HG03442 (cell line): ENCODE measurements around the gene RTEL1.

ENCODE experiments used
- ATAC-seq: cut with Tn5 transposase; IDR thresholded peaks from one replicate; pipeline ENCODE4 v1.9.1; 2021; ENCODE audit warnings: mild to moderate bottlenecking, moderate library complexity; ENCODE audit not compliant: unreplicated experiment

RTEL1 gene

DNA sequence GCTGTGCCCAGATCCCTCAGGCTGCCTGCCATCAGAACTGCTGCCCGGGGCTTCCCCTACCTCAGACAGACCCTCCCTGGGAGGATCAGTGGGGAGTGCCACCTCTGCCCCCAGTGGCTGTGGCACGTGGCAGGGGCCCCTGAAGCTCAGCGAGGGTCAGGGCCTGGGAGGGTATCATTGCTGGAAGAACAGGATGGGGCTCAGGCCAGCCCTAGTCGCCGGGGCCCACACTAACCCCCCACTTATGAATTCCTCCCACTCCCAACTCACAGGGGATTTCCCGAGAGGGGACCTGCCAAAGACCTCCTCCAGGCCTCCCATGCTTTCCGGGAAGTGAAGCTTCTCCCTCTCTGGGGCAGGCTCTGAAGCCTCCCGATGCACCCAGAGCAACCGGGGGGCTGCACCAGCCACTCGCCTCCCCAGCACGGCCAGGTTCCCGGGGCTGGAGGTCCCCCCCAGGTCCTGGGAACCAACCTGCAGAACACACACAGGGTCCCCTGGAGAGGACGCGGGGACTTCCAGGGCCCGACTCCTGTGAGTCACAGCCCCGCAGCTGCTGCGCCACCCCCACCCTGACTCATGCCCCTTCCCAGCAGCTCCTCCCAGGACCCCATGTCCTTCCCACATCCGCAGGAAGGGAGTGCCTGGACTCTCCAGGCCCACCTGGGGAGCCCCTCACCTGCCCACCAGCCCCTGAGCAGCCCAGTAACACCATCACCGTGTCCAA is 40.8 kb downstream of the RTEL1 start:
- no peak for ATAC-seq

DNA sequence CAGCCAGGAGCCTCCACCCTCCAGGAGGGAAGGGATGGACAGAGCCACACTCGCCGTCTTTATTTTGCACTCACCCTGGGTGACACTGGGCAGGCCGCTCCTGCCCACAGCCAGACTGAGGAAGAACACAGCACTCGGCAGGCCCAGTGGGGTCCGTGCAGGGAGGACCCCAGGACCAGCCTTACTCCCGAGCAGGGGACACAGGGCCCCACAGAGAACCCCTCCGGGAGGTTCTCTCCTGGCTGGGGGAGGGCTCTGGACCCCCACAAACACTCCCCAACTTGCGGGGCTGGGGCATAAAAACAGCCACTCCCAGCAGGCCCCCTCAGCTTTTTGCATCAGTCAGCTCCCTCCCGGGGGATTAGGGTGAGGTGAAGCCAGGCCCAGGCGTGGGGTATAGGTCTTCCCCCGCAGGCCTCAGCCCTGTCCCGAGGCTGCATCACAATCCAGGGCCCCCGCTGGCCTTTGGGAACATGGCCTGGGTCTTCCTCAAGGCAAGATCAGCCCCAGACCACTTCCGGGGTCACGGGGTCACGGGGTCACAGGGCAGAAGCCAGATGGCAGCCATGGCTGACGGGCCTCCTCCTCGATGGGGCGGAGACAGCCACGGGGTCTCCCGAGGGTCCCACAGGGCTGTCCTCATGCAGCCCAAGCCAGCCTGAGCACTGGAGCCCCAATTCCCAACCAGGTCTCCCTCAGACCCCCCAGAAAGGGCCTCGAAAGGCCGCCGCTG is 41.5 kb downstream of the RTEL1 start:
- no peak for ATAC-seq

DNA sequence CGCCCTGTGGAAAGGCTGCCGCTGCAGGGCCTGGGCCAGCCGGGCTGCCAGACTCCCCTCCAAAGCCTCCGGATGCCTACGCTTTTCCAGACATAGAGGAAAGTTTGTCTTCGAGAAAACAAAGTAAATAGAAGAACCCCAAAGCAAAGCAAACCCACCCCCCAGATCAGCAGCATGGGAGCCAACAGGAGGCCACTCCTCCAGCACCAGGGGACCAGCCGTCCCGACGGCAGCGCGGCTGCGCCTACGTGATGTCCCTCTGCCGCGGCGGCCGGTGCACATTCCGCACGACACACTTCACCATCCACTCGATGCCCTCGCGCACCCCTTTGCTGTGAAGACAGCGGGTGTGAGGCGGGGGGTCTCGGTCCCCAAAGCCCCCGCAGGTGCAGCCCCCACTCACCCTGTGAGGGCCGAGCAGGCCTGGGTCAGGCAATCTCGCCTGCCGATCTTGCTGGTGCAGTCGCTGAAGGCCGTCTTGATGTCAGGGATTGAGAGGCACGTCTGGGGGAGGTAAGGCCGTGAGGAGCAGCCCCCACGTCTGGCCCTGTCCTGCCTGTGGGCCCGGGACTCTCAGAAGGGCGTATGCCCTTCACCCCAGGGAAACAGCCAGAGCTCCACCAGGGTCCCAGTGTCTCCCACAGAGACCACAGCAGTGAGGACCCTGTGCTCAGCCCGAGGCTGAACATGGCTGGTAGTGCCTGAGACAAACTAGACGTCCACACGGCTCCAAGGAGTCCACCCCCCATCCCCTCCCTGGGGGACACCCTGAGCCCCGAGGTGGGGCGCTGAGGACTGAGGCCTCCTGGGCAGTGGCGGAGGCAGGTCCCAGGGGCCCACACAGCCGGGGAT is 42.3 kb downstream of the RTEL1 start:
- ATAC-seq: no peak

DNA sequence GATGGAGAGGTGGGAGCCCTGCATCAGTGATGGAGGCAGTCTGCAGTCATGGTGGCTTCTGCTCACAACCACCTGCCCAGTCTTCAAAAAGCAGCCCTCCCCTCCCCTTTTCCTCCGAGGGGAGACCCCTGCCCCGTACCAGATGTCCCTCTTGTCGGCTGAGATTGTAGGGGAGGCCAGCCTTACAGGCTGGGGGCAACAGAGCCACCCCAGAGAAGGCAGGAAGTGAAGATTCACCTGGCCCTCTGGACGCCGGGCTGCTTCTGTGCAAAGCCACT is 42.9 kb downstream of the RTEL1 start:
- ATAC-seq: no peak

DNA sequence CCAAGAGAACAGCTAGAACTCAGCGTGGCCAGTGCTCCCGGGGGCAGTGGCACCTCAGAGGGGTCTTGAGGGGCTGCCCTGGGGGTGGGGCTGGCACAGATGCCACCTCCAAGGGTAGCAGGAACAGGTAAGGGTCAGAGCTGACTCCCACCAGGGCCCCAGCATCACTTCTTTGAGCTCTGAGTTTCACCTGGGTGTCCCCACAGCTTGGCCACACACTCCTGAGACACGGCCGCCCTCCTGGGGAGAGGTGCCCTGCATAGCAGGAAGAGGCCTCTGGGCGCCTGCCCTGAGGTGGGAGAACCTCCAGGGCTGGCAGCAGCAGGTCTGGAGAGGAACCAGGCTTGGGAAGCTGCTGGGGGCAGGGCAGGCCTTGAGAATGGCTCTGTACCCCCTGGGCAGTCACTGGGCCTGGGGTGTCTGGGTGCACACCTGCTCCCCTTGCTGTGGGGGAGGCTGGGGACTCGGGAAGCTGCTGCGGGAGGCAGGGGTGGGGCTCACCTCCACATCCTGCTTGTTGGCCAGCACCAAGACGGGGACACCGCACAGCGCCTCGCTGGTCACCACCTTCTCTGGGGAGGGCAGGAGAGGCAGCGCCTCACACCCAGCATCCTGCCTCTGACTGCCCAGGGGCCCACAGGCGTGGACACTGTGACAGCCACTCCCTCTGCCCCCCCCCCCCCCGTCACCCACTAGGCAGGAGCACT is 43.4 kb downstream of the RTEL1 start:
- ATAC-seq: no peak

DNA sequence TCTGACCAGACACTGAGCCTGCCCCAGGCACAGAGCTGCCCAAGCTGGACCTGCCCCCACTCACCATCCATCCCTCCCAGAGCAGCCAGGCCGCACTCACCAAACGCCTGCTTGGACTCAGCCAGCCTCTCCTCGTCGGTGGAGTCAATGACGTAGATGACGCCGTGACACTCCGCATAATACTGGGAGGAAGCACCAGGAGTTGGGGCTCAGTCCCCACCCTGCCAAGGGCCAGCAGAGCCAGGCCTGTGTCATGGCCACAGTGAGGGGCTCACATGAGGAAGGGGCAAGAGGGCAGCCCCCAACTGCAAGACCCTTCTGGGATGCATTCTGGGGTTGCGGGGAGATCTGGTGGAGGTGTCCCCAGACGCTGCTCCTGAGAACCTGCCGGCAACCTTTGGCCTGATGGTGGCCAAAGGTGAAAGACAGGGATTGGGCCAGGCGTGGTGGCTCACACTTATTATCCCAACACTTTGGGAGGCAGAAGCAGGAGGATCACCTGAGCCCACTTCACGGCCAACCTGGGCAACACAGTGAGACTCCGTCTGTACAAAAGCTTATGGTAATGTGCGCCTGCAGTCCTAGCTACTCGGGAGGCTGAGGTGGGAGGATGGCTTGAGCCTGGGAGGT is 44.0 kb downstream of the RTEL1 start:
- ATAC-seq: no peak

DNA sequence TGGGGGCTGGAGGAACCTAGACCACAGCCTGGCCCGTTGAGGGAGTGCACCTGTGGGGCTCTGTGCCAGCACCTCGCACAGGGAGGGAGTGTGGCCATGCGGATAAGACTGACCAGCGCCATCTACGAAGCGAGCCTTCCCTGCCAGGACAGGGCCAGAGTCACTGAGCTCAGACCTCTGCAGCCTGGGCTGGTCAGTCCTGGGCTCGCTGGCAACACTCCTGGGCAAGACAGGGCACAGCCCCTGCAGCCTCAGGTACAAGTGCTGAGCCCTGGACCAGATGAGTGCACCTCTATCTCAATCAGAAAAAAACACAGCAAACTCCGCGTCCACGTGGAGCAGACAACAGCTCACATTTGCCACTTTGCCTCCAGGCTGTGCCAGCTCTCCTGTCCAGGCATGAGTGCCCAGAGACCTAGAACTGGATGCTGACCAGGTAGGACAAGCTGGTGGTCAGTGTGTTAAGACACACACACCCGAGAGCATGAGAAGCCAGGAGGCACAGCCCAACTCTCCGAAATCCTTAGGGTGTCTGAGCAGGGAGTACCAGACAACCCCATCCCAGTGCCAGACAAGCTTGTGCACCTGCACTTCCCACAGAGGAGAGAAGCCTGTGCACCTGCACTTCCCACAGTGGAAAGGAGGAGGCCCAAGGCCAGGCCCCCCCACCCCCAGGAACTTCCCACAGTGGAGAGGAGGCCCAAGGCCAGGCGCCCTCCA is 44.8 kb downstream of the RTEL1 start:
- no peak for ATAC-seq

DNA sequence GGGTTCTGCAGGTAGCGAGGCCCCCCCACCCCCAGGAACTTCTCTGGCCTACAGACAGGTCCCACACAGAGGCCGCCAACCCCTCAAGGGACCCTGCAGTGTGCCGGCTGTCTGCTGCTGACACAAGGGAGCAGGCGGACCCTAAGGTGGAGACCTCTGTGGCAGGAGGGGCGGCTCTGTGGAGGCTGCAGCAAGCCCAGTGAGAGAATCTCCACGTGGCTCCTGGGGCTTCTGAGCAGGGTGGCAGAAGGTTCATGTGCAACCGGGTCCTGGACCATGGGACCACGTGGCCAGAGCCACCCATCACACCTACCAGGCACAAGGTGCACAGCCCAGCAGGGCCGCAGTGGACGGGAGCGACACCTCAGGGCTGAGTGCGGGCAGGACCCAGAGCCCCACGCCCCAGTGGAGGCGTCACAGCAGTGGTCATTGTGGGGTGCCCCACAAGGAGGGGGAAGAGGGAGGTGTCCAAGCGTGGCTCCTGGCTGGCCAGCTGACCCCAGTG is 45.4 kb downstream of the RTEL1 start:
- no peak for ATAC-seq

DNA sequence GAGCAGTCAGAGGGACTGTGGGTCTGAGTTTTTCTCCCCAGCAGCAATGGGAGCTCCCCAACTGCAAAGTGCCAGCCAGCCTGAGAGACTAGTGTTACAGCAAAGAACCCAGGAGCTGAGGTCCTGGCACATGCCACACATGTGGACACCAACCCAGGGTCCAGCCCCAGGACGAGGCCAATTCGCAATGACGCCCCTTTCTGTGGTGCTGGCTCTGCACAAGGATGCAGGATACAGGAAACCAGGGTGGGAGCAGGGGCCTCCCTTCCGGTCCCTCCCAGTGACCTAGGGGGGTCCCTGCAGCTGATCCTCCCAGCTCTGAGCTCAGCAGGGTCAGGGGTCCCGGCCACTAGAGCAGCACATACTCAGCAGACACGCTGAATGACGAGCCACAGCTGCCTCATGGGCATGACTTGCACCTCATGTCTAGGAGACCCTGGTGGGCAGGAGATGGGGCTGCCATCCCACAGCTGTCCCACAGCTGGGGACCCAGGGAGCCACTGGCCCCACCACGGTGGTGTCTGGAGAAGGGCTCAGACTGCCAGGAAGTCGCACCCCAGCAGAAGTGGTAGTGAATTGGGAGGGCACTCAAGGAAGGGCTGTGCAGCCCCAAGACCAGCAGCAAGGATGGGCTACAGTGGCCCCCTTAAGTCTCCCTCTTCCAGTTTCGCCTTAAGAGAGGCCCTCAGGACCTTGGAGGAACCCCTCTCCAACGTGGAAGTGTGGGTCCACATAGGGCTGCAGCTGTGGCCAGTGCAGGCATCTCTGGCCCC is 46.0 kb downstream of the RTEL1 start:
- ATAC-seq: no peak

DNA sequence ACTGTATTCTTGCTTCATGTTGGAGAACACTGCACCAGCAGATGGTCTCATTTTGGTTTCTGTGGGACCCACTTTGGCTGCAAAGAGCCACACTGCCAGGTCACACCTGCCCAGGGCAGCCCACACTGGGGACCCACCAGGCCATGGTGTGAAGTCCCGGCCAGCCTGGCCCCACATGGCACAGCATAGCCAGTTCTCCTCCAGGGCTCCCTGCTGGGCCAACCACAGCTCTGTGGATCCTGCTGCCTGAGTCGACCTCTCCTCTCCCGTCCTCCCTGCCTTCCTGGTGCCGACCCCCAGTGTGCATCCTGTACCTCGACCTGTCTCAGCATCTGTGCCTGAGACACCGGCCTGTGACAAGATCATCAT is 46.6 kb downstream of the RTEL1 start:
- no peak for ATAC-seq

DNA sequence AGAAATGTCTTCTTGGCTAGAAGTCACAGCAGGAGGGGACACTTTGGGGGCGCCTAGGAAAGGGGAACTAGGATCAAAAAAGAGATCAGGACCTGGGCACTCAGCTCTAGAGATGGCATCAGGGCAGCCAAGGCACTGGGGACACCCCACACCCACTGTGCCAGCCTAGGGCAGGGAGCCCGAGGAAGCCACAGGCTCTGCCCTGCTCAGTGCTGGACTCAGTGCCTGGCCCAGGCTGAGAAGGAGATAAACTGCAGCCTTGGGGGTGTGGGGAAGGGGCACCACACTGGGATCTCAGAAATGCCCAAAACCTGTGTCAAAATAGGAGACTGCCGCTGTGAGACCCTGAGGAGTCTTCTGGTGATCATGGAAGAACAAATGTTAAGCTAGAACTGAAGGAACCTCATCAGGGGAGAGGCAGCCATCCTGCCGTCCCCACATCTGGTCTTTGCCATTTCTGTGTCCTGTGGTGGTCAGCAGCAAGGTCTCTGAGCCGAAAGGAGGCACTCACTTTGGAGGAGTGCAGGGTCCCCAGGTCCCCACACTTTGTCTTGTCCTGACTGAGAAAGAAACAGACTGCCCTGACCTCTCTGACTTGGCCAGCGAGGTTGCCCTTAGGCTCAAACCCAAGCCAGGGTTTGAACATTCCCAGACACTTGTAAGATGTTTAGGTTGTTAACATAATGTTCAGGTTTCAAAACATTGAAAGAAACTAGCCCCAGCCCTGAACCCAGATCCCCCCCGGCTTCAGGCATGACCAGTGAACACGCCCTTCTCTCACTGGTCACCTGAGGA is 47.3 kb downstream of the RTEL1 start:
- ATAC-seq: no peak

DNA sequence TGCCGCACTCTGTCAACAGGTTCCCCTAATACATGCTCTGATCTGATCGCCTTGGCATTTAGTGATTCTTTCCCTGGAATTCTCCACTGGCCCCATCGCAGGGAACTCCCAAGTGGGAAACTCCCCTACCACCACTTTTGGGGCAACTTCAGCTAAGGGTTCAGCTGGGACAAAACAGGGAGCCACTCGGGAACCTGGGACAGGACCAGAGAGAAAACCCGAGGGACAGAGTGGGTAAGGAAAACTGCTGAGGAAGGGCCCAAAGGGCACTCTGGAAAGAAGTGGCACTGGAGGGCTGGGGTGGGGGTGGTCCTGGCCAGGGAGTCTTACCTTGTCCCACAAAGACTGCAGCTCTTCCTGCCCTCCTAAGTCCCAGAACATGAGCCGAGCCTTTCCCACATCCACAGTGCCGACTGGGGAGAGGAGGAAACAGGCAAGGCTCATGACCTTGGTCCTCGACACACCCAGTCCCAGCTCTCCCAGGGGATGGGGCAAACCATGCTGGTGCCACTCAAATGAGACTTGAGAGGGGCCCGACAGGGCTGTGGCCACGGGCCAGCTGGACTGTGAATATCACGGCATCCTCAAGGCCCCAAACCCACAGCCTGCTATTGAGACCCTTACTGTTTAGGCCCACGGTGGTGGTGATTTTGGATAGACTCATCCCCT is 48.0 kb downstream of the RTEL1 start:
- ATAC-seq: no peak

DNA sequence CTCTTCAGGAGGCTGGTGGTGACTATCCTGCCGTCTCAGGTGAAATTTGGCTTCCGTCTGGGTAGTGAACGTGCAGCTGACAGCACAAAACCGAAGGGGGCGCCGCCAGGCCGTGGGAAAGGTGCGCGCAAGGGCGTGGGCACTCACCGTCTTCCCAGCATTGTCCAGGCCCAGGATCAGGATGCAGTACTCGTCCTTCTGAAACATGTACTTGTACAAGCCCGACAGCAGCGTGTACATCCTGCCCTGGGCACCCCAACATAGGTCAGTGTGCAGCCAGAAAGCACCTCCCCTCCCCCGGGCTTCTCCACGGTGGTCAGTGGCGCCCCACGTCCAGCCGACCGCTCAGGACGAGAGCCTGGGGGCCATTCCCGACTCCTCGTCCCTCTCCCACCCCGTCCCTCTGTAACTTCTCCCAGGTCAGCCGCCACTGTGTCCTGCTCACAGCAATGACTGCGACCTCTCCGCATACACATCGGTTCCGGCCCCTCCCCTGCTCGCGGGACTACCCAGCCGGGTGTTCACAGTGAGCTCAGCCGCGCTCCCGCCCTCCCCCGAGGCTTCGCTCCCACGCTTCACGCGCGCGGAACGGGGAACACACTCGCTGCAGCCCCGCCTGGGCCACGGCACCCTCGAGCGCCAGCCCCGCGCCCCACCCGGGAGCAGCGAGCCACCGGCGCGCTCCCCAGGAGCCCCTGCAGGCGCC is 48.9 kb downstream of the RTEL1 start:
- ATAC-seq: peak; percentile 21

DNA sequence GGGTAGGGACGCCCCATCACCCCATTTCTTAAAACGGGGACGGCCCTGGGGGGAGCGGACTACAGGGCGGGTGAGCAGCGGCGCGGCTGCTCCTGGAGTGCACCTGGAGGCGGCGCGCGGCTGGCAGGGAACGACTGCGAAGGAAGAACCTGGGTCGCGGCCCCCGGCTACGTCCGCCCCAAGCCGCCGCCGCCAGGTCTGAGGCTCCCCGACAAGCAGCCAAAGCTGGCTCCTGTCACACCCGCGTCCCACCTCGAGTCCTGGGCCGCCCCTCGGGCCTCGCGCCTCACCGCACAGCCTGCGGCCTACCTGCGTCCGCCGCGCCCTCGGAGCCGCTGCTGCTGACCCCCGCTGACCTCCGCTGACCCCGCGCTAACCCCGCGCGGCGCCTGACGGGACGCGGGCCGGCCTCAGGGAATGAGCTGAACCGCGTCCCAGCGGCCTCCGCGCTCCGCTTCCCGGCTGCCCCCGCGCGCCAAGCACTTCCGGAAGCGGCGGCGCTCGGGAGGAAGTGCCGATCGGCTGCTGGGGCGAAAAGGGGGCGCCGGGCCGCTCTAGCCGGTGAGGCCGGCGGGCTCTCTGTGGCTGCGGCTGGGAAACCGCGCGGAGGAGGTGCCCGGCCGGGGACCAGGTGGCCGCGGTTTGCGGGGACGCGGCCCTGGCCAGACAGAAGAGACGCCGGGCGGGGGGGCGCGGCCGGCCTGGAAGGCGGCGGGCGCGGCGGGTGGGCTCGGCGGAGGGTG is 49.6 kb downstream of the RTEL1 start, which contains the start of the genes ARFRP1 and ZGPAT:
Gene ARFRP1, minus strand, starts transcription at position 419 of the 743 bp plus-strand sequence. CDS start 885 bp downstream, outside the sequence.
Gene ZGPAT, plus strand, starts transcription at position 482 of the 743 bp plus-strand sequence. CDS start 542 bp downstream, outside the sequence.
- ATAC-seq: peak; percentile 64

DNA sequence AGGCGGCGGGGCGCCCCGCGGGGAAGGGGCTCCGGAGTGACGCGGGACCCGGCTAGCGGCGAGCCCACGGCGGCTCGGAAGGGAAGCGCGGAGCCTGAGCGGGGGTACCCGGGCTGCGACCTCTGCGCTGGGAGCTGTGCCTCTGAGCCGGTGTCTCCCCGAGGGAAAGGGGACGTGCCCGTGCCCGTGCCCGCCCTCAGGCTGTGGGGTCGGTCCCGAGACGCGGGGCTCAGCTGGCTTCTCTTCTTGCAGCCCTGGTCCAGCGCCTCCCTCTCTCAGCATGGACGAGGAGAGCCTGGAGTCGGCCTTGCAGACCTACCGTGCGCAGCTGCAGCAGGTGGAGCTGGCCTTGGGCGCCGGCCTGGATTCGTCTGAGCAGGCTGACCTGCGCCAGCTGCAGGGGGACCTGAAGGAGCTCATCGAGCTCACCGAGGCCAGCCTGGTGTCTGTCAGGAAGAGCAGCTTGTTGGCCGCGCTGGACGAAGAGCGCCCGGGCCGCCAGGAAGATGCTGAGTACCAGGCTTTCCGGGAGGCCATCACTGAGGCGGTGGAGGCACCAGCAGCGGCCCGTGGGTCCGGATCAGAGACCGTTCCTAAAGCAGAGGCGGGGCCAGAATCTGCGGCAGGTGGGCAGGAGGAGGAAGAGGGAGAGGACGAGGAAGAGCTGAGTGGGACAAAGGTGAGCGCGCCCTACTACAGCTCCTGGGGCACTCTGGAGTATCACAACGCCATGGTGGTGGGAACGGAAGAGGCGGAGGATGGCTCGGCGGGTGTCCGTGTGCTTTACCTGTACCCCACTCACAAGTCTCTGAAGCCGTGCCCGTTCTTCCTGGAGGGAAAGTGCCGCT is 50.4 kb downstream of the RTEL1 start:
- ATAC-seq: peak; percentile 17
